MM.1S (cell line): ENCODE results near the gene IL17C.

Source experiments
- DNase-seq: peaks from one replicate; pipeline ENCODE4 v3.0.0-alpha.2; 2015
- H2AFZ ChIP-seq: fragments of 300-600 bp; sonication (generic); 2 replicates; pipeline ENCODE4 v1.6.0; 2016; ENCODE audit warnings: antibody characterized with exemption, low read length
- H3F3A ChIP-seq: fragments of 300-600 bp; sonication (generic); 2 replicates; pipeline ENCODE4 v1.6.1; 2016; ENCODE audit warnings: mild to moderate bottlenecking, antibody characterized with exemption, low read length, moderate library complexity, mixed read lengths; ENCODE audit not compliant: insufficient read depth
- H3K27ac ChIP-seq: fragments of 300-600 bp; sonication (generic); 2 replicates; pipeline ENCODE4 v1.5.1; 2016; ENCODE audit warnings: mild to moderate bottlenecking, low read length
- H3K27me3 ChIP-seq: fragments of 300-600 bp; sonication (generic); replicated peaks from 2 replicates; pipeline ENCODE4 v1.6.0; 2016; ENCODE audit warnings: low read length; ENCODE audit not compliant: insufficient read depth
- H3K36me3 ChIP-seq: fragments of 300-600 bp; sonication (generic); replicated peaks from 2 replicates; pipeline ENCODE4 v1.6.1; 2016; ENCODE audit warnings: mild to moderate bottlenecking, low read length, mixed read lengths; ENCODE audit not compliant: insufficient read depth
- H3K4me1 ChIP-seq: fragments of 300-600 bp; sonication (generic); 2 replicates; pipeline ENCODE4 v1.6.1; 2016; ENCODE audit warnings: low read length, mixed read lengths
- H3K4me2 ChIP-seq: fragments of 300-600 bp; sonication (generic); 2 replicates; pipeline ENCODE4 v1.6.0; 2016; ENCODE audit warnings: low read depth, low read length
- H3K4me3 ChIP-seq: fragments of 300-600 bp; sonication (generic); 2 replicates; pipeline ENCODE4 v1.5.1; 2016; ENCODE audit warnings: low read length, mixed read lengths
- H3K79me2 ChIP-seq: fragments of 300-600 bp; sonication (generic); 2 replicates; pipeline ENCODE4 v1.6.1; 2016; ENCODE audit warnings: mixed run types, low read length, mixed read lengths
- H3K9ac ChIP-seq: fragments of 300-600 bp; sonication (generic); 2 replicates; pipeline ENCODE4 v1.6.1; 2016; ENCODE audit warnings: low read length, mixed read lengths
- H3K9me2 ChIP-seq: fragments of 300-600 bp; sonication (generic); replicated peaks from 2 replicates; pipeline ENCODE4 v1.6.1; 2016; ENCODE audit warnings: mild to moderate bottlenecking, low read length, mixed read lengths; ENCODE audit not compliant: insufficient read depth
- H3K9me3 ChIP-seq: fragments of 300-600 bp; sonication (generic); replicated peaks from 2 replicates; pipeline ENCODE4 v1.6.1; 2016; ENCODE audit warnings: mild to moderate bottlenecking, low read length, mixed read lengths; ENCODE audit not compliant: insufficient read depth
- H4K20me1 ChIP-seq: fragments of 300-600 bp; sonication (generic); 2 replicates; pipeline ENCODE4 v1.6.1; 2016; ENCODE audit warnings: mild to moderate bottlenecking, low read length, moderate library complexity, mixed read lengths; ENCODE audit not compliant: insufficient read depth
- EZH2 ChIP-seq: fragments of 300-600 bp; sonication (generic); optimal IDR thresholded peaks from 2 replicates; pipeline ENCODE3; 2017; ENCODE audit warnings: low read depth, mild to moderate bottlenecking, antibody characterized with exemption, low read length, mixed read lengths
- EZH2phosphoT487 ChIP-seq: fragments of 300-600 bp; sonication (generic); IDR thresholded peaks from 2 replicates; pipeline ENCODE4 v1.6.1; 2018; ENCODE audit warnings: antibody characterized with exemption, low read length
- TF ChIP-seq, protein P1 (sequence below): fragments of 300-600 bp; sonication (generic); IDR thresholded peaks from 2 replicates; pipeline ENCODE4 v1.5.1; 2016; ENCODE audit warnings: antibody characterized with exemption, low read length, mixed read lengths

IL17C gene

DNA sequence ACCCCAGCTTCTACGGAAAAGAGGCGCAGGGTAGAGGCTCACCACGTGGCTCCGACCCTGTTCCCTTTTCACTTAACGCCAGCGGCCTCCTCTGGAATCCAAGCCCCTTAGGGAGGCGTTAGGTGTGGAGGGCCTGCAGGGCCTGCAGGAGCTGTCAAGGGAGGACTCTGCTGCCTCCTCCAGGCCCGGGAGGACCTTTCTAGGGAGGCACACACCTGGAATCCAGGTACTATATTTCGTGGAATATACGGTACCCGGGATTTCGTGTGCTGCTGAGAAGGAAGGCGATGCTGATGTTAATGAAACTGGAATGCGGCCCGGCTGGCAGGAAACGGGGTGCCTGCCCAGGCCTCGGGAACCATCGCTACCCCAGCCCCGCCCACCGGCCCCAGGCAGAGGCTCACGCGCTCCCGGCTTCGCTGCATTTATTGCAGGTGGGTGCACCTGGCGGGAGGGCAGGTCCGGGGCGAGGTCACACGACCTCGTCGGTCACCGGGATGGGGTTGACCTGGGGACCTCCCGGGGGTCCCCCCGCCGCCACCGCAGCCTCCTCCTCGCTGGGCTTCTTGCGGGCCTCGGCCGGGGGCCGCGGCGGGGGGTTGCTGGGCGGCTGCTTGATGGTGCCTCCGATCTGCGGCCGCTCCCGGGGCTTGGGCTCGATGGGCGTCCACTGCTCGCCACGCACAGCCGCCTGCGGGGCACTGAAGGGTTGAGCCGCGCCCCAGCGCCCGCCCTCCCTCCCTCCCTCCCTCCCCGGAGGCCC, 4.7 kb downstream of the IL17C start:
- TF ChIP-seq EZH2: no peak
- TF ChIP-seq, protein P1, sequence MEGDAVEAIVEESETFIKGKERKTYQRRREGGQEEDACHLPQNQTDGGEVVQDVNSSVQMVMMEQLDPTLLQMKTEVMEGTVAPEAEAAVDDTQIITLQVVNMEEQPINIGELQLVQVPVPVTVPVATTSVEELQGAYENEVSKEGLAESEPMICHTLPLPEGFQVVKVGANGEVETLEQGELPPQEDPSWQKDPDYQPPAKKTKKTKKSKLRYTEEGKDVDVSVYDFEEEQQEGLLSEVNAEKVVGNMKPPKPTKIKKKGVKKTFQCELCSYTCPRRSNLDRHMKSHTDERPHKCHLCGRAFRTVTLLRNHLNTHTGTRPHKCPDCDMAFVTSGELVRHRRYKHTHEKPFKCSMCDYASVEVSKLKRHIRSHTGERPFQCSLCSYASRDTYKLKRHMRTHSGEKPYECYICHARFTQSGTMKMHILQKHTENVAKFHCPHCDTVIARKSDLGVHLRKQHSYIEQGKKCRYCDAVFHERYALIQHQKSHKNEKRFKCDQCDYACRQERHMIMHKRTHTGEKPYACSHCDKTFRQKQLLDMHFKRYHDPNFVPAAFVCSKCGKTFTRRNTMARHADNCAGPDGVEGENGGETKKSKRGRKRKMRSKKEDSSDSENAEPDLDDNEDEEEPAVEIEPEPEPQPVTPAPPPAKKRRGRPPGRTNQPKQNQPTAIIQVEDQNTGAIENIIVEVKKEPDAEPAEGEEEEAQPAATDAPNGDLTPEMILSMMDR: no peak
- TF ChIP-seq EZH2phosphoT487: no peak

DNA sequence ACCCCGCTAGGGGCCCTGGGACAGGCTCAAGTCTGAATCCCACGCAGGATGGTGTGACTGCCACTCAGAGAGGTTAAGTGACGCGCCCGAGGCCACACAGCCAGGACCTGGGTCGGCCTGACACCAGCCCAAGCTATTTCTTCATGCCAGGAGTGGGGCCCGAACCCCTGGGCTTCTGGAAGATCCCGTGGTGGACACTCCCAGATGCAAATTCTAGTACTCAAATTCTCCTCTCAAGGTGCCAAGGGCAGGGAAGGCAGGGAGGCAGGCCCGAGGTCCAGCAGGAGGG, 5.2 kb downstream of the IL17C start:
- Histone ChIP-seq H3K9me3 (no peaks in the 10 kb centered on the region), H3K79me2 (peaks cover 6% of the 10 kb centered on the region; the same call in 1 of the 2 replicates), H3K27me3 (no peaks in the 10 kb centered on the region), H3K4me1 (peaks cover 5% of the 10 kb centered on the region; the same call in 1 of the 2 replicates), H3K36me3 (no peaks in the 10 kb centered on the region), H3K4me3 (no peak overlapping the region), H4K20me1 (no peaks in the 10 kb centered on the region), H3K27ac (no peak overlapping the region), H3K9ac (no peak overlapping the region), H2AFZ (no peak overlapping the region), H3K4me2 (no peak overlapping the region), H3F3A (no peaks in the 10 kb centered on the region), H3K9me2 (no peaks in the 10 kb centered on the region)
- DNase-seq: no peak
- TF ChIP-seq EZH2phosphoT487 (no peak), EZH2 (no peak)
- TF ChIP-seq, protein P1: no peak

More for the DNA sequence above, 4.7 kb downstream of the IL17C start:
- H3K27me3 ChIP-seq: no peaks in the 10 kb centered on the region
- no peaks in the 10 kb centered on the region for H3K36me3 ChIP-seq
- no peak overlapping the region for H3K9ac ChIP-seq
- H3K4me2 ChIP-seq: no peak overlapping the region
- no peaks in the 10 kb centered on the region for H4K20me1 ChIP-seq
- H3K79me2 ChIP-seq: peaks cover 3% of the 10 kb centered on the region; the same call in 1 of the 2 replicates
- H3K9me2 ChIP-seq: no peaks in the 10 kb centered on the region
- peaks cover 7% of the 10 kb centered on the region; the same call in 1 of the 2 replicates for H3K4me1 ChIP-seq
- no peaks in the 10 kb centered on the region for H3F3A ChIP-seq
- no peak overlapping the region for H2AFZ ChIP-seq
- DNase-seq: no peak
- no peak overlapping the region for H3K4me3 ChIP-seq
- no peaks in the 10 kb centered on the region for H3K9me3 ChIP-seq
- no peak overlapping the region for H3K27ac ChIP-seq

DNA sequence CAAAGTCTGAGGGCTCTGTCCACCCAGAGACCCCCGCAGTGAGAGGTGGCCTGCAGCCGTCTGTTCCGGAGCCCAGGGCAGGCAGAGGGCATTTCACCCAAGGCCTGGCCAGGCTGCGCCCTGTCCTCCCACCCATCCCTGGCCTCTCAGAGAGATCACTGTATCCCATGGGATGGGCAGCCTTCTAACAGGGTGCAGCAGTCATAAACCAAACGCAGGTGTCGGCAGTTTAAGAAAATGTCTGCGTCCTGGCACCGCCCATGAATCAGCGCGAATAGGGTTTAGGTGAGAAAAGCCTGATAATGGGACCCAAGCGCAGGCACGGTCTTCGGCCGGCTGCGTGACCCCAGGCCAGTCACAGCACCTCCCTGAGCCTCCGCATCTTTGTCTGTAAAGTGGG, 7.1 kb downstream of the IL17C start:
- Histone ChIP-seq H3K27me3 (no peaks in the 10 kb centered on the region), H3K4me2 (no peak overlapping the region), H3K79me2 (peaks cover 21% of the 10 kb centered on the region), H3K4me3 (no peak overlapping the region), H3K36me3 (no peaks in the 10 kb centered on the region), H3K9me3 (no peaks in the 10 kb centered on the region), H4K20me1 (no peaks in the 10 kb centered on the region), H3K9ac (no peak overlapping the region), H3F3A (no peaks in the 10 kb centered on the region), H3K4me1 (0 out of 2 replicates have a peak, but pooled peaks cover 4% of the 10 kb centered on the region), H3K9me2 (no peaks in the 10 kb centered on the region), H2AFZ (no peak overlapping the region), H3K27ac (no peak overlapping the region)
- no peak for DNase-seq
- TF ChIP-seq EZH2phosphoT487: no peak
- TF ChIP-seq EZH2: no peak
- TF ChIP-seq, protein P1: no peak
